SK-MEL-5 (cell line): Measurements from ENCODE around the gene BCS1L. TPM values are rescaled to one million over a fixed set of nuclear protein-coding genes. Genes with fewer than 3 reads are reported as not detected.

ENCODE experiments used
- DNase-seq: peaks from one replicate; pipeline ENCODE4 v3.0.0-alpha.2; 2016; ENCODE audit warnings: low read depth, low spot score
- in situ Hi-C: cut with HindIII; loops from 2 replicates; pipeline ENCODE4 v1.10.0; 2016; ENCODE audit warnings: low sequenced_read_pairs, high pct_unique_total_duplicates, low pct_unique_long_range_greater_than_20kb
- polyA plus RNA-seq, 2 experiments: library from polyadenylated mRNA; depleted of rRNA; stranded (reverse); fragments of >200 nt; gene quantifications; 2 replicates each; pipeline ENCODE4 v1.2.3, GENCODE V29; 2015
- total RNA-seq: library from RNA; depleted of rRNA; stranded (reverse); fragments of >200 nt; shearing (Covaris generic); gene quantifications from 2 replicates; pipeline ENCODE4 v1.2.3, GENCODE V29; 2014; rRNA removed

The BCS1L gene
- total RNA-seq = 26.8 and 28.1 TPM in 2 replicates
- polyA plus RNA-seq (2015; cell fraction: cytosol; rRNA removed) = 25.1 and 27.9 TPM in 2 replicates
- 243 and 287 TPM in 2 replicates for polyA plus RNA-seq (2015; cell fraction: nucleus; rRNA removed)

- DNase-seq = peak; percentile 85
- in situ Hi-C loops = no loop called here
These were observed at the start of gene BCS1L, which contains the start of gene ZNF142 for GRCh38 chr2:218659258-218659987. Gene BCS1L, plus strand, starts transcription at chr2:218659683. Its CDS starts 1,305 bp downstream, at chr2:218660988. Gene ZNF142, minus strand, starts transcription at chr2:218659623. Its CDS starts 3,194 bp downstream, at chr2:218656429.

- in situ Hi-C loops = no loop called here
- DNase-seq = no peak
These were observed 43.6 kb upstream of the BCS1L start for GRCh38 chr2:218615868-218616315.

- in situ Hi-C loops = no loop called here
- no peak for DNase-seq
These were observed 41.2 kb upstream of the BCS1L start for GRCh38 chr2:218618102-218618860.

- in situ Hi-C loops = no loop called here
- DNase-seq = no peak
These were observed 38.5 kb upstream of the BCS1L start for GRCh38 chr2:218621007-218621406.

GRCh38 chr2:218622606-218623365 is 36.7 kb upstream of the BCS1L start:
- in situ Hi-C loops = no loop called here
- DNase-seq = no peak

- DNase-seq = no peak
- in situ Hi-C loops = no loop called here
These were observed 36.1 kb upstream of the BCS1L start for GRCh38 chr2:218623366-218623705.

GRCh38 chr2:218626369-218626768 is 33.1 kb upstream of the BCS1L start:
- no peak for DNase-seq
- in situ Hi-C loops = no loop called here

- DNase-seq = no peak
- in situ Hi-C loops = no loop called here
These were observed 31.5 kb upstream of the BCS1L start for GRCh38 chr2:218627939-218628338.

- in situ Hi-C loops = no loop called here
- no peak for DNase-seq
These were observed 27.6 kb upstream of the BCS1L start for GRCh38 chr2:218631837-218632236.

GRCh38 chr2:218635719-218636118 is 23.8 kb upstream of the BCS1L start:
- in situ Hi-C loops = no loop called here
- DNase-seq = no peak

- in situ Hi-C loops = no loop called here
- no peak for DNase-seq
These were observed 21.1 kb upstream of the BCS1L start for GRCh38 chr2:218638372-218638771.

- in situ Hi-C loops = no loop called here
These were observed 17.3 kb upstream of the BCS1L start for GRCh38 chr2:218642121-218642656.

GRCh38 chr2:218642786-218643185 is 16.7 kb upstream of the BCS1L start:
- in situ Hi-C loops = no loop called here

More at GRCh38 chr2:218642121-218642656, 17.3 kb upstream of the BCS1L start:
- no peak for DNase-seq

GRCh38 chr2:218643751-218644310 is 15.7 kb upstream of the BCS1L start:
- in situ Hi-C loops = no loop called here
- DNase-seq = no peak

More at GRCh38 chr2:218642786-218643185, 16.7 kb upstream of the BCS1L start:
- no peak for DNase-seq

GRCh38 chr2:218644721-218645120 is 14.8 kb upstream of the BCS1L start:
- in situ Hi-C loops = no loop called here

GRCh38 chr2:218645126-218645525 is 14.4 kb upstream of the BCS1L start:
- no peak for DNase-seq
- in situ Hi-C loops = no loop called here

More at GRCh38 chr2:218644721-218645120, 14.8 kb upstream of the BCS1L start:
- no peak for DNase-seq

GRCh38 chr2:218648088-218648786 is 11.2 kb upstream of the BCS1L start:
- in situ Hi-C loops = no loop called here
- peak; percentile 83 for DNase-seq
